ENCODE data around the gene GRHL1.

Gene GRHL1

DNA sequence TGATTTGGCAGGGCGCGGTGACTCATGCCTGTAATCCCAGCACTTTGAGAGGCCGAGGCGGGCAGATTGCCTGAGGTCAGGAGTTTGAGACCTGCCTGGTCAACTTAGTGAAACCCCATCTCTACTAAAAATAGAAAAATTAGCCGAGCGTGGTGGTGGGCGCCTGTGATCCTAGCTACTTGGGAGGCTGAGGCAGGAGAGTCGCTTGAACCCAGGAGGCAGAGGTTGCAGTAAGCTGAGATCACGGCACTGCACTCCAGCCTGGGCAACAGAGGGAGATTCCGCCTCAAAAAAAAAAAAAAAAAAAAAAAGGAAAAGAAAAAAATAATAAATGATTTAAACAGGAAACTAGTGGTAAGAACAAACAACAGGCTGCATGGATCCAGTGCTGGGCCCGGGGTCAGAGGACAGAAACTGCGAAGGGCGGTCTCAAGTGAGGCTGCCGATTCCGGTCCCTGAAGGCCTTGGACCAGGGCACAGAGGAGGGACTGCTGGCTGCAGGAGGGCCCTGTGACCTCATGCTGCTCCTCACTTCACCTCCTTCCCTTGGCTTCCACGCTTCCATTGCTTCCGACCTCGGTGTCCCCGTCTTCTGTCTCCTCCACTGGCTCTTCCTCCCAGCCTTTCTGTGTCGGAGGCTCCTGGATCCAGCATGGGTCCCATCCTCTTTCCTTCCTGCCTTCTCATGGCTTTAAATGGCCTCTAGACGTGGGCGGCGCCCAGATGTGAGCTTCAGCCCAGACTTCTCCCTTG lies 2.1 kb upstream of the GRHL1 start:
- no peak for ATAC-seq

DNA sequence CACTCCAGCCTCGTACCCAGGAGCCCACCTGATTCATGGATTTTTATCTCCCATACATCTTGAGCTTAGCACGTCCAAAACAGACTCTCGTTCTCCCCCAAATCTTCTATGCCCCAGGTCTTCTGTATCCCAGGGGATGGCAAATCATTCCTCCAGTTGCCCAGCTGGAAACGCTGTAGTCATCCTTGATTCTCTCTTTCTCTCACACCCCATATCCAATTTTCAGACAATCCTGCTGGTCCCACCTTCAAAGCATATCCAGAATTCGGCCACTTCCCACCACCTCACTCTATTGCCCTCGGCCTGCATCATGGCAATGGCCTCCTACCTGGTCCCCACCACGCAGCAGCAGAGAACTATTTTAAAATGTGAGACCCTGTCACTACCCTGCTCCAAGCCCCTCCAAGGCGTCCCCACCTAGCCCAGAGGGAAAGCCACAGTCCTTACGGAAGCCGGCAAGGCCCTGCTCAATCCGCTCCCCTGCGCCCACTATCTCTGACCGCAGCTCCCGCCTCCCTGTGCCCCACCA lies 1.4 kb upstream of the GRHL1 start:
- no peak for ATAC-seq

DNA sequence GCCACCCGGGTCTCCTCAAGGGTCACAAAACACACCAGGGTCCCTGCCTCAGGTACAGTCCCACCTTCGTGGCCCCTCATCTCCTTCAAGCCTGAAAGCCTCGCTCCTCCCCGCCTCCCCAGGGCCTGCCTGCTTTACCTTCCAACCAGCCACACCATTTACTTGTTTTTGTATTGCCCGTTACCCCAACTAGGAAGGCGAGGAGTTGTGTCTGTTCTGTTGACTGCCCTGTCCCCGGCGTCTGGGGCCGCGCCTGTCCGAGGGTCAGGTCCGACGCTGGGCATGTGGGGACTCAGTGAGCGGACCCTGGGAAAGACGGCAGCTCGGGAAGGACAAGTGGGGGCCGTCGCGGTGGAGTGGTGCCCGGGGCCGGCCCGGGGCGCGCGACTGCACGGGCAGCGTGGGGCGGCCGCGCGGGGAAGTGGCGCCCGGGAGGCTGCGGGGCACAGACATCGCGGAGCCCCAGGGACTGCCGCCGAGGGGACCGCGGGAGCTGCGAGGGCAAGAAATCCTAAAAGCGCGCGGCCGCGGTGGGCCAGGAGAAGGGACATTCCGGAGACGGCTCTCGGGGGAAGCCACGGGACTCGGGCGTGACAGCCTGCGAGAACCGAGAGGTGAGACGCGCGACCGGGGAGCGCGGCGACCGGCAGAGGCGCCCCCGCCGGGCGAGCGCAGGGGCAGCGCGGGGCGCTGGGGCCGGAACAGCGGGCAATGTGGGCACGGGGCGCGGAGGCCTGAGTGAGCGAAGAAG lies 797 bp upstream of the GRHL1 start:
- peak; percentile 25 to 47 for ATAC-seq

DNA sequence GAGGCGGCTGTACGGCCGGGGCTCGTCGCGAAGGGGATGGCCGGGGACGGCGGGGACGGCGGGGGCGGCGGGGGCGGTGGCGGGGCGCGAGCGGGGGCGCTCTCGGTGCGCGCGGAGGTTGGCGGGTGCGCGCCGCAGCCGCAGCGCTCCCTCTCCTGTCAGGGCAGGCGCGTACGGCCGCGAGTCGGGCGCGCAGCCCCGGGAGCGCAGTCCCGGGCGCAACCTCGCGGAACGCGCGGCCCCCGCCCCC lies 296 bp upstream of the GRHL1 start:
- ATAC-seq: no peak

DNA sequence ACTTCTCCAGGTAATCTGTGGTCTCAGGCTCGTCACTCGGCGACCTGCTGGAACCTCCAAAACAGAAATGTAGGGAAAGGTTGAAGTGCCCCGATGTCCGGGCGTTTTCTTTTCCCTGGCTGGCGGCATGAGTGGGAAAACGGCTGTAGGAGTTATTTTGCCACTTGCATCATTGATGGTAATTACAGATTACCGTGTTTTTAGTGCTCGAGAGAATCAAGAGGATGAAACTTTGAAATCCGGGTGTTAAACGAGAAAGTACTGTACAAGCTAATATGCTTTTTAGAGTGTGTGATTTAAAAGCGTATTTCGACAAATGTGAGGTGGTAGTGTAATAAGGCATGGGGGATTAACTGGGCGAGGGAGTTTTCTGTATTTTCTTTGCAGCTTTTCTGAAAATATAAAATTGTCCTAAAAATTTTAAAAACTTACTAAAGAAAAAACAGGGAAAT lies 819 bp downstream of the GRHL1 start:
- ATAC-seq: no peak

DNA sequence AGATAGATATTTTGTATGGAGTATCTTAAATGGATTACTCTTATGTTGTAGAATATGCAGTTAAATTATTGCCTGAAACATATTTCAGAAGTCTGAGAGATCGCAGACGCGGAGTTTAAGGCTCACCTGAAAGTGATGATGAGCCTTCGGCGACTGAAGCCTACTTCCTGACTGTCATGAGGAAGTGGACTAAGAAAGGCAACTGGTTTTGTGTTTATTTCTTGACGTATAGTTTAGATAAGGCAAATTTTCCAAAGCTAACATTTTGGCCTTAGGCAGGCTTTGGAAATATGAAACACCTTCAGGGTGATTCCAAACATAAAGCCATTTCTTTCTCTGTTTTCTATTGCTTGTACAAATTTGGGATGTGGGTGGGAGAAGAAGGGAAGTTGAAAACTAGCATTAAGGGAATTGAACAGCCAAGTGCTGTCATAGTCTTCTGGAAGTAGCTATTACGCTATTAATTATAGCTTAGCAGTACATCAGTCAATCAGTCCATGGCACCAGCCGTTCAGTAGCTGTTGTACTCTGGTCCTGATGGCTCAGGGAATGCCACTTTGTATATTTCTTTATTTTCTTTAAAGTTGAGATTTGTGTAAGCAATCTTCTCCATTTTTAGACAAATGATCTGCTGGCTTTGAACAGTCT lies 1.5 kb downstream of the GRHL1 start:
- no peak for ATAC-seq

DNA sequence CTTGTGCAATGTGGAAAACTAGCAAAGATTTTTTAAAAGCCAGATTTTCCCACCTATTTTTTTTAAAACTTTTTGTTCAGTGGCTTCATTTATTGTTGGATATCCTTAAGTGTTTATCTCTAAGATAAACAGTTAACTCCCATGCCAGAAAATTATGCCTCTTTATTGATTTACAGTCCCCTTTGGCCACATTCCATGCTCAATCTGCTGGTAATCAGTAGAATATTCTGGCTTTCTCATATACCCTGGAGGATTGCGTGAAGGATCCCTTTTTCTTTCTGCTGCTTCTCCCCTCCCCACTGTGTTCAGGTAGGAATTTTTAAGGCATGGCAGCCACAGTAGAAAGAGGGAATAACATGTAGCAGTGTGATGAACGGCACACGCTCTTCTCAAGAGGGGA lies 2.6 kb downstream of the GRHL1 start:
- no peak for ATAC-seq

DNA sequence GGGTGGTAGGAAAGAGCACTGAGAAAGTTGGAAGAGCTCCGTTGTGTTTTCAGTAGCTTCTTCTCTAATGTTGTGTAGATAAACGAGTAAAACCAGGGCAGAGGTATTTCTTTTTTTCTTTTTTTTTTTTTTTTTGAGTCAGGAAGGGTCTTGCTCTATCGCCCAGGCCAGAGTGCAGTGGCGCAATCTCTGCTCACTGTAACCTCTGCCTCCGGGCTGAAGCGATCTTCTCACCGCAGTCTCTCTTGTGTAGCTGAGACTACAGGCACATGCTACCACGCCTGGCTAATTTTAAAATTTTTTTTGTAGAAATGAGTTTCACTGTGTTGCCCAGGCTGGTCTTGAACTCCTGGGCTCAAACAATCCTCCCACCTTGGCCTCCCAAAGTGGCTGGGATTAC lies 6.6 kb downstream of the GRHL1 start:
- ATAC-seq: no peak

DNA sequence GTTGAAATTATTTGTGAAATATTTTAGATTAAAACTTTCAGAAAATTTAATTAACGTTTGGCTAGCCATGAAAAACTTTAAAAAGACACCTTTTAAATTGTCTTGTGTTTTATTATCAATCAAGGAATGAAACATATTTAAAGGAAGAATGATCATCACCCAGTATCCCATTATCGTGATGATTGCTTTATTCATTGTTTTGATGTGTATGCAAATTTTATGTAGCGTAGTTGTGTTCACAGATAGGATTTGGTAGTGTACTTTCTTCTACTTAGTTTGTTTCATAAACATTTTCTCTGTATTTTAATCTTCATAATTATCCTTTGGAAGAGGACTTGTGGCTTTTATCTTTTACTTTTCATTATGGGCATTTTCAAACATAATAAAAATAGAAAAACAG lies 7.8 kb downstream of the GRHL1 start:
- no peak for ATAC-seq

DNA sequence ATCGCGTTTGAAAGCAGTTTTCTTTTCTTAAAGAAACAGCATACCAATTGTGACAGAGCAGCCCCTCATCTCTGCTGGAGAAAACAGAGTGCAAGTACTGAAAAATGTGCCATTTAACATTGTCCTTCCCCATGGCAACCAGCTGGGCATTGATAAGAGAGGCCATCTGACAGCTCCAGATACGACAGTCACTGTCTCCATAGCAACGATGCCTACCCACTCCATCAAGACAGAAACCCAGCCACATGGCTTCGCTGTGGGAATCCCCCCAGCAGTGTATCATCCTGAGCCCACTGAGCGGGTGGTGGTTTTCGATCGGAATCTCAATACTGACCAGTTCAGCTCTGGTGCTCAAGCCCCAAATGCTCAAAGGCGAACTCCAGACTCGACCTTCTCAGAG lies 9.5 kb downstream of the GRHL1 start:
- no peak for ATAC-seq

DNA sequence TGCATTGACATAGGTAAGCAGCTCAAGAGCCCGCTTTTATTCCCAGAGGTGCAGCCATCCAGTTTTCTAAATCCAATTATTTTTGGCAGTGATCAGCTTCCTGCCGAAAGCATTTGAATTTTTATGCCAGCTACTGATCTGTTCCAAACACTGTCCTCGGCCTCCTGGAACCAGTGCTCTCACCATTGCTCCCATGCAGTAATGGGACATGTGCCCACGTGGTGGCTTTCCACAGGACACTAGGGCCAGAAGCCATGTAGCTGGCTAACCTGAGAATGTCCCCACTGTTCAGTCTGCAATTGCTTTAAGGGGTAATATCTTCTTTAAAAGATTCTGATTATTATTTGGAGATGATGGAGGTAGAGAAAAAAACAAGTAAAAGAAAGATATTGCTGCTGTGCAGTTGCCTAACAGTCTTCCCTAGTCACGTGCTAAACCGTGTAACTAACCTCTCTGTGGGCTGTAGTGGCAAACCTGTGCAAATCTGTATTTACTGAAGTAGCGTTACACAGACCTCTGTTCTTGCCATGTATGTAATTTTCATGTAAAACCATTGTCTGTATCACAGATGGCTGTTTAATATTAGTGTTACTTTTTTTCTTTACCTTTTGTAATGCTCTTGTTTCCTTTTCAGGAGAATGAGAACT lies 13.0 kb downstream of the GRHL1 start:
- ATAC-seq: no peak

DNA sequence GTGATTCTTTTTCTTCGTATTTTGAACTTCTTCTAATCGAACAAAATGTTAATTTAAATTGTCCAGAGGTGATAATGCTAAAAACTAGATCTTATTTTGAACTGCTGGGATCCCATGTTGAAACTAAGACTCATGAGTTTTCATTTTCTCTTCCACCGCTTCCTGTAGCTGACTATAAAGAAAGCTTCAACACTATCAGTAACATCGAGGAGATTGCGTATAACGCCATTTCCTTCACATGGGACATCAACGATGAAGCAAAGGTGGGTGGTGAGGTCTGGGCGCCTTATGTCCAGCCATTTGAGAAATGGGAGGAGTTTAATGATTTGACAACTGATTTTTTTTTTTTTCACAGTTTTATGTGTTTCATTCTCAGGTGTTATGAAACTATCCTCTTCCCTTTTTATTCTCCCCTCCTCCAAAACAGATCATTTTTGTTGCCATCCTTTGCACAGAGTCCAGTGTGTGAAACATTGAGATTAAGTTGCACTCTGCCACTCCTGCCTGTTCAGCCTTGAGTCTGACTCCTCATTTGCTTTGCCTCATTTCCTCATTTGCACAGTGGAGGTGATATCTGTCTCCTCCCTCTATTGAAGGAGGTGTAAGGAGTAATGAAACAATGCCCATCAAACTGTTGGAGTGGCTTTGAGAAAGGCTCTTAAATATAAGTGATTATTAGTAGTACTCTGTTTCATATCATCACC lies 13.8 kb downstream of the GRHL1 start:
- peak in 1 of 2 donors; percentile 56 for ATAC-seq

DNA sequence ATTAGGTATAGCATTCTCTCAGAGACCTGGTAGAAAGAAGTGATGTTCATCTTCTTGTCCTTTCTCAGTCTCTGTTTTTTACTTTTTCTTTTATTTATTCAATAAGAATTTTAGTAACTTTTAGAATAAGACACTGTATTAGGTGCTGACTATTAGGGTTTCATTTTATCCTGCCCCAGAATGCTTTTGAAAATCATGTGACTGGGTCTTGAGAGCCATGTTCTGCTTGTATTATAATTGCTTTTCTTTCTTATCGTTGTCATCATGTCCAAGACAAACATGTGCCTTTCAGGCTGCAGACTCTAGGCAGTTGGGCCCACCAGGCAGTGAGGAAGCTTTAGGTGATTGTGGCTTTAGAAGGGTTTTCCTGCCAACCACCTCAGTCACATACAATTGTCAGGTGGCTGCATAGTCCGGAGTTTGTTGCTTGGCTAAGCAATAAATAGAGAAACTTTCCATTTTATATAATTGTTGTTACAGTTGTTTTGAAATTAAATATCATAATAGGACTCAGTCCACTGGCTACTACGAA lies 15.1 kb downstream of the GRHL1 start:
- ATAC-seq: no peak

DNA sequence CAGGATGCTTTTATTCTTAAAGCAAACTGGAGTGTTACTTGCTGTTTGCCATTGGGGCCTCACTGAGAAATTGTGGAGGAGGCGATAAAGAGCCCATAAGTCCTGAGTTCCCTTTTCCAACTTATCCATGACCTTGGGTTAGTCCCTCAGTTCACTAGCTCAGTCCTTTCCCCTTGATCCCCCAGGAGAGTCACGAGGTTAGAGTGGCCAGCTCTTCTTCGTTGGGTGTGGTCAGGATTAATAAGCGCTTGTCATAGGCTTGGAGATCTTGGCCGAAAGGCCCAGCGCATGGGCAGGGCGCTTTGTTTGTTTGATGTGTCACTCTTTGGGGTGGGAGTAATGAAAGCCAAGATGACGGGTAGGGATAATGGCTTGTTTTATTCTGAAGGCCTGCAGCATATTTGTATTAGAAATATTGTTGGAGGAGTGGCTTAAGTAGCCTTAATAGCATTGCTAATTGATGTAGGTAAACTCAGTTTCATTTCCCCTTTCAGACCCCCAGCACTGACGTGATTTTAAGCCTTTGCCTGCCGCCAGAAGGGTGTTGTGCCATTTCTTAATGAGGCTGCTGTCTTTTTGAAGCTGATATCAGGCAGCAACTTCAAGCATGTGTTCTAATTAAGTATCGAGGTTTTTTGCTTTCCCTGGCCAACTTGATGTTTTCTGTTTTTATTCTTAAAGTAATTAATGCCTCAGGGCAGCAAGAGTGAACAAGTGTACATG lies 15.7 kb downstream of the GRHL1 start:
- ATAC-seq: no peak

DNA sequence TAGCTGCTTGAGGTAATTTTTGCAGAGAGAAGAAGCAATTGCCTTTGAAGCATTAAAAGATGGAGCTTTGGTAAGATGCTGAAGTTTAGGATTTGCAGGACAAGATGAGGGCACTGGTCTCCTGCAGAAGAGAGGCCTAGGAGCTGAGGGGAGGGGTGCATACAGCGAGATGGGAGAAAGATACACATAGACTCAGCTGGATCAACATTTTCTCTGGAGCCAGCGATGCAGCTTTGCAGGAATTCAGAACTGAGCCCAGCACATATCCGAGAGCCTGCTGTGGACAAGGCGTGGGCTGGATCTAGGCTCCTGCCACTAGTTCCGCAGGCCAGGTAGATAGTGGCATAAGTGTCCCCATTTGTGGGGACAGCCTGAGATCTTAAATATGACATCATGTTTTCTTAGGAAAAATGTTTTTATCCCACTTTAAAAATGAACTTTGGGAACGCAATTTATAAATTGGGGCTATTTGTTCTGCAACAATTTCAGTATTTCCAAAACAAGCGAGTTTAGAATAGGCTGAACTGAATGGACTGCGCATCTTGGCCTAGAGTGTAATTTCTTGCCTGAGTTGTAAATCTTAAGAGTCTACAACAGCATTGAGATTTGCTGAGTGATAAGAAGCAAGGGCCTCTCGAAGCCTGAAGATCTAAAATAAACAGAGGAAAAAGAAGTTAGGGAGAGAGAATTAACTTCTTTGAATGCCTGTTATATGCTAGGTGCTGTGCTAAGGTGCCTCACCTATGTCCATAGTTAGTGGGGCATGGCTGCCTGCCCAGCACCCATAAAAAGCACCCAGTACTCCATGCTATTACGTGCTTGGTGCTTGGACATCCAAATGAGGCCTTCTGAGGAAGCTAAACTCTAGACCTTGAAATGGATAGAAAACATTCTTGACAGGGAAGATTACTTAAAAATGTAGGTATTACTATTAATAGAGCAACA lies 17.3 kb downstream of the GRHL1 start:
- ATAC-seq: no peak

DNA sequence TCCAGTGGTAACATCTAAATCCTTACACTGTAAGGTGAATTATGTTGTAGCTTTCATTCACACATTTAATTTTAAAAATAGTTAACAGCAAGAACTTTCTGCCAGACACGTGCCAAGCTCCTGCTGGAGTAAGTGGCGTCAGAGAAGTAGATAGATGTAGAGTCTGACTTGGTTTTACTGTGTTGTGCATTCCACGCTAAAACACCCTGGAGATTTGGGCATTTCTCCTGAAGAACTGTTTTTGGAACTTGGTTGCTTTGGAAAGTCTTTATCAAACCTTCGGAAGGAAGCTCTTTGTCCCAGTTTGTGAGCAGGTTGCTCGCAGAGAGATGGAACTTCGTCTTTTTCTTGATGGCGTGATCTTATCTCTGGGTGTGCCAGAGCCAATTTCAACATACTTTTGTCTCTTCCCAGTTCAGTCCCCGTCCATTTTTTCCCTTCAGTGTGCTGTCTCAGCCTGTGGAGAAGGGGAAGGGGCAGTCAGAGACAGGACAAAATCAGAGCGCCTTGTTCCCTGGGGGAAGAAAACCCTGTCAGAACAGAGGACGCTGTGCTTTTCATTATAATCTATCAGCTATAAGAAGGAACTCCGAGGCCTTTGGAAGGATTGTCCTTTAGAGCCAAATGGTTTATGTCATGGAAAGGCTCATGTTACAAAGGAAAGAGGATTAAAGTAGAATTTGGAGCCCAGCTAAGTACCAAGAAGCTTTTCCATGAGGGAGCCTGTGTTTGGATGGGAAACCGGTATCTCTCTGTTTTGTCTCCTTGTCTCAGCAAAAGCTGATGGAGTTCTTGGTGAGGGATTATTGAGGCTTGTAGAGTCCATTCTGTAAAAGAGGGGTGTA lies 18.9 kb downstream of the GRHL1 start:
- ATAC-seq: no peak

DNA sequence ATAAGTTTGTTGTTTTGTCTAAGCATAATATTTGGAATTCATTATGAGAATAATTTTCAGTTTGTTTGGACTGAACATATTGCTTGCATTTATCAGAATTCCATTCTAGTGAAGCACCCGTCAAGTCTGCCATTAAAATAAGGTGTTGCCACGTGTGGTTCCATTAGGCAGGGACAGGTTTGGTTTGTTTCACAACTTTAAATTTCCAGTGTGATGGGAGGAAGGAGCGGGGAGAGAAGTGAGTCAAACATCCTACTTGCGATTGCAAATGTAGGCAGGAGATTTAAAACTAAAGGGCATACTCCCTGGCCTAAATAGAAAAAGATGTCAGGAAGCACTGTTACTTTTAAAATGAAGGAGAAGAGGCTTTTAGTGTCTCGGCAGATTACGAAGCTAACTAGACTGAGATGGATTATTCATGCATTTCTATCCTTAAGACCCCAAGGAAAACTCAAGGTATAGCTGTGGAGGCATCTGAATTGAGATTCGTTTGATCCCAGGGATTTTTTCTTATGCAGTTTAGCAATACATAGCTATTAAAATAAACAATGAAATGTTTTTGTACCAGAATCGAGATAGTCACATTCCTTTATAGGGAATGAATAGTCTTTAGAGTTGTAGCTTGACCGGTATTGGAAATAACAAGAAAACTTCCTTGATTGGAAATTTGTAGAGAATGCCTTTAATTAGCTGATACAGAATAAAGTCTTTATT lies 19.8 kb downstream of the GRHL1 start:
- no peak for ATAC-seq

DNA sequence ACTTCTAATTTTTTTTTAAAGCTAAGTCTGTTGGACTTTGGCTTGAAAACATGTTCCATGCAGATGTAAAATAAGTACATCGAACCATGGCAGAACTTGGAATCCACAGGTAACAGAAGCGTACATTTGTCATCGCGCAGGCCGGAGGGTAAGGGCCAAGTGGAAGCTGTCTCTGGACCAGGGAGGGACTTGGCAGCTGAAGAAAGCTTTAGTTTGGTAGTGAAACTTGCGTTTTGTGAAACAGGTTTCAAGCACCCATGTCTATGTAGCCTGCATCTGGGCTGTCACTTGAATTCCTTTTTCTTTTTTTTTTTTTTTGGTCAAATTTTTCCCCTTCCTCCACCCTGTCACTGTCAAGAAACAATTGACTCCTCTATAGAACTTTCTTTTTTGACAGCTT lies 20.4 kb downstream of the GRHL1 start:
- no peak for ATAC-seq
